Stimulated activated CD4-positive, alpha-beta T cell treated with anti-CD3 and anti-CD28 coated beads, Interleukin-12 subunit alpha, Interleukin-12 subunit beta, amount 100 ng/mL, for 24 hours (primary cell): Measurements from ENCODE around the gene SCARF2.
"Not testable (repeated sequence)": the region's sequence is repeated elsewhere in the genome, so short reads cannot be mapped to it uniquely, and the experiment has no call there.

Source experiments
- DNase-seq, 2 experiments: peaks; one replicate each; pipeline ENCODE4 v3.0.0-alpha.2; 2020; ENCODE audit warnings: low read depth in 2 of 2

Gene SCARF2

GRCh38 chr22:20428496-20429253 is 8.9 kb downstream of the SCARF2 start:
- no peak for DNase-seq

- no peak for DNase-seq
These were observed 9.6 kb downstream of the SCARF2 start for GRCh38 chr22:20427945-20428417.

- no peak for DNase-seq
These were observed 10.3 kb downstream of the SCARF2 start for GRCh38 chr22:20427104-20427944.

GRCh38 chr22:20426259-20426615 is 11.4 kb downstream of the SCARF2 start:
- no peak for DNase-seq

- no peak for DNase-seq
These were observed 11.9 kb downstream of the SCARF2 start for GRCh38 chr22:20425566-20426258.

GRCh38 chr22:20424932-20425565 is 12.6 kb downstream of the SCARF2 start:
- DNase-seq: no peak

- no peak for DNase-seq
These were observed 13.1 kb downstream of the SCARF2 start for GRCh38 chr22:20424568-20424931.

- DNase-seq: no peak
These were observed 13.6 kb downstream of the SCARF2 start for GRCh38 chr22:20423906-20424551.

- DNase-seq: no peak
These were observed 14.4 kb downstream of the SCARF2 start for GRCh38 chr22:20423008-20423905.

GRCh38 chr22:20422271-20423007 is 15.2 kb downstream of the SCARF2 start:
- DNase-seq: no peak

- no peak for DNase-seq
These were observed 16.1 kb downstream of the SCARF2 start for GRCh38 chr22:20421507-20421874.

- DNase-seq: no peak
These were observed 17.3 kb downstream of the SCARF2 start for GRCh38 chr22:20420157-20420842.

- no peak for DNase-seq
These were observed 18.0 kb downstream of the SCARF2 start for GRCh38 chr22:20419664-20419951.

- DNase-seq: peak; percentile 50 to 54
These were observed 19.3 kb downstream of the SCARF2 start for GRCh38 chr22:20418211-20418788.

GRCh38 chr22:20415699-20416098 is 21.9 kb downstream of the SCARF2 start:
- DNase-seq: not testable (repeated sequence)

GRCh38 chr22:20415241-20415640 is 22.4 kb downstream of the SCARF2 start:
- not testable (repeated sequence) for DNase-seq

- DNase-seq: no peak
These were observed 23.2 kb downstream of the SCARF2 start for GRCh38 chr22:20414450-20414849.

- no peak for DNase-seq
These were observed 23.6 kb downstream of the SCARF2 start for GRCh38 chr22:20414059-20414440.
